ENCODE results near the gene HBEGF.

GRCh38 chr5:140355546-140355945, 9.1 kb upstream of the HBEGF start:
- TF ChIP-seq, protein P1, sequence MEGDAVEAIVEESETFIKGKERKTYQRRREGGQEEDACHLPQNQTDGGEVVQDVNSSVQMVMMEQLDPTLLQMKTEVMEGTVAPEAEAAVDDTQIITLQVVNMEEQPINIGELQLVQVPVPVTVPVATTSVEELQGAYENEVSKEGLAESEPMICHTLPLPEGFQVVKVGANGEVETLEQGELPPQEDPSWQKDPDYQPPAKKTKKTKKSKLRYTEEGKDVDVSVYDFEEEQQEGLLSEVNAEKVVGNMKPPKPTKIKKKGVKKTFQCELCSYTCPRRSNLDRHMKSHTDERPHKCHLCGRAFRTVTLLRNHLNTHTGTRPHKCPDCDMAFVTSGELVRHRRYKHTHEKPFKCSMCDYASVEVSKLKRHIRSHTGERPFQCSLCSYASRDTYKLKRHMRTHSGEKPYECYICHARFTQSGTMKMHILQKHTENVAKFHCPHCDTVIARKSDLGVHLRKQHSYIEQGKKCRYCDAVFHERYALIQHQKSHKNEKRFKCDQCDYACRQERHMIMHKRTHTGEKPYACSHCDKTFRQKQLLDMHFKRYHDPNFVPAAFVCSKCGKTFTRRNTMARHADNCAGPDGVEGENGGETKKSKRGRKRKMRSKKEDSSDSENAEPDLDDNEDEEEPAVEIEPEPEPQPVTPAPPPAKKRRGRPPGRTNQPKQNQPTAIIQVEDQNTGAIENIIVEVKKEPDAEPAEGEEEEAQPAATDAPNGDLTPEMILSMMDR (conservative IDR thresholded peaks at IDR 0.05; ENCODE audit: low read length) = no peak
- no peak for TF ChIP-seq EZH2phosphoT487 (IDR thresholded peaks at IDR 0.05; ENCODE audit: borderline replicate concordance, low read depth, low read length)
